ENCODE measurements around the gene PLB1.

GRCh38 chr2:28486526-28486925, 9.3 kb upstream of the PLB1 start:
- TF ChIP-seq, protein P1, sequence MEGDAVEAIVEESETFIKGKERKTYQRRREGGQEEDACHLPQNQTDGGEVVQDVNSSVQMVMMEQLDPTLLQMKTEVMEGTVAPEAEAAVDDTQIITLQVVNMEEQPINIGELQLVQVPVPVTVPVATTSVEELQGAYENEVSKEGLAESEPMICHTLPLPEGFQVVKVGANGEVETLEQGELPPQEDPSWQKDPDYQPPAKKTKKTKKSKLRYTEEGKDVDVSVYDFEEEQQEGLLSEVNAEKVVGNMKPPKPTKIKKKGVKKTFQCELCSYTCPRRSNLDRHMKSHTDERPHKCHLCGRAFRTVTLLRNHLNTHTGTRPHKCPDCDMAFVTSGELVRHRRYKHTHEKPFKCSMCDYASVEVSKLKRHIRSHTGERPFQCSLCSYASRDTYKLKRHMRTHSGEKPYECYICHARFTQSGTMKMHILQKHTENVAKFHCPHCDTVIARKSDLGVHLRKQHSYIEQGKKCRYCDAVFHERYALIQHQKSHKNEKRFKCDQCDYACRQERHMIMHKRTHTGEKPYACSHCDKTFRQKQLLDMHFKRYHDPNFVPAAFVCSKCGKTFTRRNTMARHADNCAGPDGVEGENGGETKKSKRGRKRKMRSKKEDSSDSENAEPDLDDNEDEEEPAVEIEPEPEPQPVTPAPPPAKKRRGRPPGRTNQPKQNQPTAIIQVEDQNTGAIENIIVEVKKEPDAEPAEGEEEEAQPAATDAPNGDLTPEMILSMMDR (conservative IDR thresholded peaks at IDR 0.05; ENCODE audit: low read depth in 2 of 2), result no peak
- TF ChIP-seq REST (IDR thresholded peaks at IDR 0.05; ENCODE audit: unreplicated experiment), result no peak
- no peak for TF ChIP-seq EZH2phosphoT487 (IDR thresholded peaks at IDR 0.05; ENCODE audit: unreplicated experiment)
- TF ChIP-seq EZH2 (IDR thresholded peaks at IDR 0.05; ENCODE audit: low read depth, unreplicated experiment), result no peak
- TF ChIP-seq CREB1 (CRISPR knock-in tag; IDR thresholded peaks at IDR 0.05; ENCODE audit: low read depth), result no peak
- no peak for TF ChIP-seq POLR2AphosphoS5 (IDR thresholded peaks at IDR 0.05; ENCODE audit: low read depth)
- TF ChIP-seq ETS1 (IDR thresholded peaks at IDR 0.05), result no peak
- TF ChIP-seq NANOG (IDR thresholded peaks at IDR 0.05; ENCODE audit: borderline replicate concordance), result no peak
